Adipocyte (in vitro differentiated cells): ENCODE measurements around the gene C9orf153.
"Not testable (repeated sequence)": the region's sequence is repeated elsewhere in the genome, so short reads cannot be mapped to it uniquely, and the experiment has no call there.

Source experiments
- DNase-seq: peaks from one replicate; pipeline ENCODE4 v3.0.0-alpha.2; 2015; ENCODE audit warnings: low read depth
- H3K27me3 ChIP-seq: replicated peaks from 2 replicates; pipeline ENCODE4 v1.7.0; 2013; ENCODE audit warnings: mild to moderate bottlenecking, low read length, moderate library complexity; ENCODE audit not compliant: control insufficient read depth, insufficient read depth
- H3K36me3 ChIP-seq: 2 replicates; pipeline ENCODE4 v1.7.0; 2013; ENCODE audit warnings: low read length, mild to moderate bottlenecking, moderate library complexity; ENCODE audit not compliant: control insufficient read depth, insufficient read depth, severe bottlenecking
- H3K4me1 ChIP-seq: 2 replicates; pipeline ENCODE4 v1.7.0; 2013; ENCODE audit warnings: mild to moderate bottlenecking, low read length, moderate library complexity; ENCODE audit not compliant: control insufficient read depth, insufficient read depth
- H3K4me3 ChIP-seq: 2 replicates; pipeline ENCODE4 v1.7.0; 2013; ENCODE audit warnings: mild to moderate bottlenecking, low read length, moderate library complexity
- H3K9ac ChIP-seq: 2 replicates; pipeline ENCODE4 v1.7.0; 2013; ENCODE audit warnings: mild to moderate bottlenecking, low read length, moderate library complexity
- H3K9me3 ChIP-seq: 2 replicates; pipeline ENCODE4 v1.7.0; 2013; ENCODE audit warnings: mild to moderate bottlenecking, low read length, moderate library complexity; ENCODE audit not compliant: control insufficient read depth

The C9orf153 gene

DNA sequence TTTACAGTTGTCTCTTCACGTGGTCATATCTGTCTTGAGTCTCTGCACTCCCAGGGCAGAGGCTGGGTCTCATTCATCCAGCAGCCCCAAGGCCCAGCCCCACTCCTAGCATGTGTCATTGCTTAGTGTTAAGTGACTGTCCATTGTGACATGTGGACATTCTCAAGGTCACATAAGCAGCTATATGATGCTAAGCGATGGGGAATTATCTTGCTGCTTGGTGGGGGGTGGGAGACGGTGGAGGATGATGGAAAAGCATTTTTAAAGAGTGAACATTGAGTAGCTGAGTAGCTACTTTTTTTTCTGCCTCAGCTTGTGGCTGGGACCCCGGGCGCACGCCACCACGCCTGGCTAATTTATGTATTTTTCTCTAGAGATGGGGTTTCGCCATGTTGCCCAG, at the start of gene C9orf153:
Gene C9orf153, minus strand, starts transcription at position 101 of the 400 bp plus-strand sequence. CDS start 30,054 bp downstream, outside the sequence.
- no peak for DNase-seq
- Histone ChIP-seq H3K4me3 (no peak within 1 kb of the TSS), H3K27me3 (no peaks in the 10 kb centered on the region), H3K9ac (no peak within 1 kb of the TSS), H3K36me3 (peaks cover 24% of the 10 kb centered on the region), H3K4me1 (no peaks in the 10 kb centered on the region), H3K9me3 (no peaks in the 10 kb centered on the region)

DNA sequence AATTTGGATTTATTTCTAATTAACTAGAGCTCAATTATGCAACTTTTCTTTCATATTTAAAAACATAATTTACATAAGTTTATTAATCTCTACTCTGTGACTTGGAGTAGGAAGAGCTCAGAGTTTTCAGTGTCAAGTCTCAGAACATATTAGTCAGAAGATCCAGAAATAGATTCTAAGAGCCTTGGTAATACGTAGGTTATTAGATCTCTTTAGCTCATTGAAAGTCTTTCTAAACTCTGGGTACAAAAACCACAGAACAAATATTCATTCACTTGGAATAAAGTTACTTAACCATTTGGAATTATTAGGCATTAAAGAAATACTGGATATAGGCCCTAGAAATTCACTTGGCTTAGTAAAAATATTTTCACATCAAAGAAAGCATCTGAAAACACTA, 49.2 kb upstream of the C9orf153 start:
- Histone ChIP-seq H3K4me3 (no peak overlapping the region), H3K9me3 (no peaks in the 10 kb centered on the region), H3K27me3 (no peaks in the 10 kb centered on the region), H3K9ac (peak overlapping the region; percentile 39), H3K36me3 (peaks cover 84% of the 10 kb centered on the region), H3K4me1 (peaks cover 20% of the 10 kb centered on the region)
- no peak for DNase-seq

DNA sequence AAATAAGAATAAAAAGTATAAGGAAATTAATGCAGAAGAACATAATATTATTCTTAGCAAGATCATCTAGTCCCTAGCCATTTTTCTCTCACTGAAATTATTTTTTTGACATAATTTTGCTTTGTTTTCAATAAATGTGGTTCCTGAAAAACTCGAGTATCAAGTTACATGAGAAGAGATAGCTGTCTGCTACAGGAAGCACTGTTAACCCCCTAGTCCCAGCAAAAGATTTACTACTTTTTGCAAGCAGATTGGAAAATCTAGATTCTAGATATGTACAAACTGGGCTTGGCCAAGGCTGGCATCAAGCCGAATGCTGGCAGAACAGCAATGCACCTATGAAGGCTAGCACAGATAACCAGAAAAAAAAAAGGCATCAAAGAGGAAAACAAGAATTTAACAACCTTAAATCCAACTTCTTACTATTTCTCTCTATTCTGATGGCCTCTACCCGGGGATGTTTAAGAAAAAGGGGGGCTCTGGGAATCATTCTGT, 44.8 kb upstream of the C9orf153 start:
- no peak overlapping the region for H3K9ac ChIP-seq
- H3K4me3 ChIP-seq = no peak overlapping the region
- H3K4me1 ChIP-seq = peaks cover 19% of the 10 kb centered on the region
- H3K36me3 ChIP-seq = peaks cover 100% of the 10 kb centered on the region
- DNase-seq = no peak
- H3K9me3 ChIP-seq = no peaks in the 10 kb centered on the region
- H3K27me3 ChIP-seq = no peaks in the 10 kb centered on the region

DNA sequence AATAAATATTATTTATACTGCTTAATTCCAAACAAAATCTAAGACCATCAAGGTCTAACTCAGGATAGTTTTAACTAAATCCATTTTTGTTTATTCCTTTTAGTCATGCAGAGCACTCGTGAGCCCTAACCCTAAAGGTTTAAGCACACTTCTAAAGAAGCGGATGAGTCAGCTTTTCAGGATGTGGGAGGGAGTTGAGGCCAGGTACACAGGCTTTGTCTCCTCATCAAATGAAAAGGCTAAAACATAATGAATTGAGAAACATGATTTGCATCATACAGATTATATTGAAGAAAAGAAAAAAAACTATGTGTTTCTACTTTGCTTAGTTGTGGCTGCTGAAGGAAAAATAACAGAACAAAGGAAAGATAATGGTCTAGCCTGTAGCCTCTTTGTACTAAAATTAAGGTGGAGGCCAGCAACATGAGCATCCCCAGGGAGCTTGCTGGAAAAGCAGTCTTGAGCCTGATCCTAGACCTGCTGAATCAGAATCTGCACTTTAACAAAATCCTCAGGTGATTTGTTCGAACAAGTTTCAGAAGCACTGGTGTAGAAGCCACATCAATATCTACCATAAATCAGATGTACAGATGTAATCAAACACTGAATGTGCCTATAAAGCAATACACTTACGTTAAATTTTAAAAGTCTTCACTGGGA, 44.0 kb upstream of the C9orf153 start:
- peaks cover 100% of the 10 kb centered on the region for H3K36me3 ChIP-seq
- no peak overlapping the region for H3K4me3 ChIP-seq
- no peaks in the 10 kb centered on the region for H3K9me3 ChIP-seq
- H3K27me3 ChIP-seq = no peaks in the 10 kb centered on the region
- no peak overlapping the region for H3K9ac ChIP-seq
- no peak for DNase-seq
- H3K4me1 ChIP-seq = peaks cover 10% of the 10 kb centered on the region

DNA sequence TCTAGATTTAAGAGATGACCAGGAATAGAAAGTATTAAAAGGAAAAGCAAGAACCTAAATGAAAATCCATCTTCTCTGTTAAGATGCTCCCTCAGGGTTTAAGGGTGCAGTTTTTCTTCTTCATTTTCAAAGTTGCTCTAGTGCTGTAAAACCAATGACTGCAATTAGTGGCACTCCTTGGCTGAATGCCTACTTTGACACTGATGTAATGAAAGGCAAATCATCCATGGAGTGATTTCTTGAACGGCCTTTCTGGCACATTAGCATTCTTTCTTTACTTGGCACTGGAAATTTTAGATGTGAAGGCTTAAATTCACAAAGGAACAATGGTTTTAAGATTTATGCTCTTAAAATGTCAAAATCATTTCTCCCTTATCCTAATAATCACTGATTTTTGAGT, 42.2 kb upstream of the C9orf153 start:
- H3K9me3 ChIP-seq = no peaks in the 10 kb centered on the region
- no peak for DNase-seq
- no peak overlapping the region for H3K9ac ChIP-seq
- peaks cover 5% of the 10 kb centered on the region for H3K4me1 ChIP-seq
- H3K36me3 ChIP-seq = peaks cover 100% of the 10 kb centered on the region
- H3K27me3 ChIP-seq = no peaks in the 10 kb centered on the region
- H3K4me3 ChIP-seq = no peak overlapping the region

DNA sequence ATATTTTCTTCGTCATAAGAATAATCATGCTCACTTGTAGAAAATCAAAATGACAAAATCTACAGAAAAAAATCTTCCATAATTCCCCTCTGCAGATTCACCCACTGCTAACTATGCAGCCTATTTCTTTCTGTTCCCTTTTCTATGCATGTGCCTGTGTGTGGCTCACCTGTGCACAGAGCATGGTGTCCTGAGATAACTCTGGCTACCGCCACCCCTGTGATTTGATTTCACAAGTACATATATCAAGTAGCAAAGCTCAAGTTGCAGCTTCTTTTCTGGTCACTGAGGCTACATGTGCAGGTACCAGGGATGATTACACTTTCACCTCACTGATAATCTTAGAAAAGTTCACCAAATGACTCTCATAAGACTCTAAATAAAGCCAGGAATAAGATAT, 41.2 kb upstream of the C9orf153 start:
- Histone ChIP-seq H3K36me3 (peaks cover 100% of the 10 kb centered on the region), H3K4me3 (no peak overlapping the region)
- no peak for DNase-seq

DNA sequence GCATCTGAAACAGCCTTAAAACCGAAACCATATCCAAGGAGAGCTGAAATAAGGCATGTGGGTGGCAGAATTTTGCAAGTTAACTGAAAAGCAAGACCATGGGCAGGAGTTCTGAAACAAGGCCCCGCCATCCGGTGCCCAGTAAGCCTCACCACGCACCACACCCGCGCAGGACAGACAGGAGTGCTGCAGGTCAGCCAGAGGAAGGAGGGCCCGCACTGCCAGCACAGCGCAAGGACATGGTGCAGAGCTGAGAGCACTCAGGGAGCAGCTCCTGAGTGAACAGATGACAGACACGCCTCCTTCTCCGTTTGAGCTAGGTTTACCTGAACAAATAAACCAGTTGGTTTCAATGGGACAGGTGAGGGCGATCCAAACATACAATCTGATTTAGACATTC, 39.4 kb upstream of the C9orf153 start:
- H3K27me3 ChIP-seq = no peaks in the 10 kb centered on the region
- peaks cover 95% of the 10 kb centered on the region for H3K36me3 ChIP-seq
- no peak overlapping the region for H3K9ac ChIP-seq
- H3K9me3 ChIP-seq = no peaks in the 10 kb centered on the region
- no peak for DNase-seq
- peaks cover 1% of the 10 kb centered on the region for H3K4me1 ChIP-seq
- H3K4me3 ChIP-seq = no peak overlapping the region

More for the DNA sequence above, 41.2 kb upstream of the C9orf153 start:
- Histone ChIP-seq H3K4me1 (peaks cover 5% of the 10 kb centered on the region), H3K27me3 (no peaks in the 10 kb centered on the region), H3K9me3 (no peaks in the 10 kb centered on the region), H3K9ac (no peak overlapping the region)

DNA sequence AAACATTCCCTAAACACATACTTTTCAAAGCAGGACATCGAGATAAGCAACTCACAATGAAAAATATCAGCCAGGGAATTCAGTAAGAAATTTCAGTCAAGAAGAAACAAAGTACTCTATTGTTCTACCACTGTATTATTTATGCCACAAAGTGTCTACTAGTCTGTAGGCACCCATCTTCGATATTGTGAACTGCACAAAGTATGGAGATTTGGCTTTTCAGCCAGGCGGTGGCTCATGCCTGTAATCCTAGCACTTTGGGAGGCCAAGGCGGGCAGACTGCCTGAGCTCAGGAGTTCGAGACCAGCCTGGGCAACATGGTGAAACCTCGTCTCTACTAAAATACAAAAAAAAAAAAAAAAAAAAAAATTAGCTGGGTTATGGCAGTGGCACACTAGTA, 30.9 kb upstream of the C9orf153 start:
- not testable (repeated sequence) for H3K27me3 ChIP-seq, H3K9ac ChIP-seq, H3K4me1 ChIP-seq, H3K4me3 ChIP-seq, H3K9me3 ChIP-seq
- H3K36me3 ChIP-seq = peaks cover 61% of the 10 kb centered on the region
- peak; percentile 11 for DNase-seq

DNA sequence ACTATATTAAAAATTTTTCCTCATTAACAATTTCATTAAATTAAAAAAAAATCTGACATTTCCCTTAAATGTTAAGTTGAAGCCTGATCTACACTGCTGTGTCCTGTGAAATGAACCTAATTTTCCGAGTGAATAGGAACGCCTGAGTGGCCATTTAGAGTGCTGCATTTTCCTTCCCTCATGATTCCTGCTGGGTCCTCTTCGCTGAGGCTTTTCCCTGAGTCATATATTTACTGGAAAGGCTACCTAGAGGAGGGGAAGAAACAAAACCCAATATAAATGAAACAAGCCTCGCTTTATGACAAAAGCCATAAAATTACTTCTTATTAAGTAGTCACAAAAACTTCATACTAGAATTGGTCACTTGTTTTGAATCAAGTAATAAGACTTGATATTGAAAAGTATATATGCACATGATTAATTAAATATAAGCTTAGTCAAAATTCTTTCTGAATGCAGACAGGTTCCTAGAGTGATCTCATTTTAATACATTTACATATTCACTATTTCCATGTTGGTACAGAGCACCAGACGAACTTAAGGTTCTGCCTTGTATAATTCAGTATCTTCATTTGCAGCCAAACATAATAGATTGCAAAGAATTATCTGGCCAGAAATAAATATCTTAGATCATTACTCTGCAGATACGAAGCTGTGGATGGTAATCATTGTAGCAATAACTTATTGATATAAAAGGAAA, 29.2 kb upstream of the C9orf153 start:
- Histone ChIP-seq H3K4me3 (no peak overlapping the region), H3K4me1 (no peaks in the 10 kb centered on the region), H3K9me3 (no peaks in the 10 kb centered on the region), H3K36me3 (peaks cover 49% of the 10 kb centered on the region), H3K9ac (no peak overlapping the region), H3K27me3 (no peaks in the 10 kb centered on the region)
- DNase-seq = no peak

DNA sequence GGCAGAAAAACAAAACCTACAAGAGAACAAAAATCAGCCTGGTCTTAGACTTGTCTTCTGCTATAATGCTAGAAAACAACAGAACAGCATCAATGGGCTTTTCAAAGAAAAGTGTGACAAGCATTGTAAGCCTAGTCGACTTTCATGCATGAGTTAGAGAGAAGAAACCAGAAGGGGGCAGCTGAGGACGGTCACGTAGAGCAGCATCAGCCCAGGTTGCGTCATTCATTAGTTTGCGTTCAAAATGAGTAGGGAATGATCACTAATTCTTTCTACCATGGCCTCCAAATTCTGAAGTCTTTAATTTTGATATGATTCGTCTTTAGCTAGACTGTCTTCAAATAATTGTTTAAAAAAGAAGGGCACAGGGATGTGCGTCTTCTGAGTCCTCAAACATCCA, 27.6 kb upstream of the C9orf153 start:
- Histone ChIP-seq H3K27me3 (no peaks in the 10 kb centered on the region), H3K4me3 (no peak overlapping the region), H3K9ac (no peak overlapping the region), H3K36me3 (peaks cover 36% of the 10 kb centered on the region), H3K9me3 (no peaks in the 10 kb centered on the region), H3K4me1 (peaks cover 6% of the 10 kb centered on the region)
- peak; percentile 73 for DNase-seq

DNA sequence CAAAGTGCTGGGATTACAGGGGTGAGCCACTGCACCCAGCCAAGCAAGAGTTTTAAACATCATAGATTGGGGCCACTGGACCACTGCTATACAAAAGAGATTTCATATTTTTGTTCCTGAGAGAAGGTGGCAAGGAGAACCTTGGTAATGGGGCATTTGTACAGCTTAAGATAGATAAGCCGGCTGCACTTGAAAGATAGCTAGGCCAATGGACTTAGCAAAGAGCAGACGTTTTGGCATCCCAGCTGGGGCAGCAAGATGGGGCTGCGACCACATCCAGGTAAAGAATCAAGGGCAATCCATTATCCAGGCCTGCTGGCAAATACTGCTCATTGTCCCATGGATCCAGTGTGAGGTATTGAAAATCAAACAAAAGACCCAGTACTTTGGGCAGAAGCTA, 26.8 kb upstream of the C9orf153 start:
- Histone ChIP-seq H3K9me3 (no peaks in the 10 kb centered on the region), H3K27me3 (no peaks in the 10 kb centered on the region), H3K9ac (no peak overlapping the region), H3K36me3 (peaks cover 30% of the 10 kb centered on the region), H3K4me1 (peaks cover 7% of the 10 kb centered on the region), H3K4me3 (no peak overlapping the region)
- DNase-seq = no peak
